NB4 (cell line): Measurements from ENCODE around the gene PLXNA2.

ENCODE experiments used
- DNase-seq: peaks from one replicate; pipeline ENCODE4 v3.0.0; 2010; ENCODE audit warnings: low read depth
- H3K4me3 ChIP-seq: one replicate; pipeline ENCODE4 v1.5.1; 2011; ENCODE audit warnings: mild to moderate bottlenecking, low read depth, low read length, moderate library complexity
- CTCF ChIP-seq: IDR thresholded peaks from one replicate; pipeline ENCODE4 v1.5.1; 2012; ENCODE audit warnings: low read depth, low read length
- MAX ChIP-seq: IDR thresholded peaks from 2 replicates; pipeline ENCODE4 v1.6.1; 2011; ENCODE audit warnings: low read depth, low read length
- MYC ChIP-seq: IDR thresholded peaks from 2 replicates; pipeline ENCODE4 v1.6.1; 2011; ENCODE audit warnings: low read depth, low read length
- POLR2A ChIP-seq: IDR thresholded peaks from 2 replicates; pipeline ENCODE4 v1.6.1; 2011; ENCODE audit warnings: mild to moderate bottlenecking; ENCODE audit not compliant: insufficient read length; ENCODE audit errors: extremely low read depth

PLXNA2 gene

GRCh38 chr1:208213786-208214185 is 30.4 kb downstream of the PLXNA2 start:
- DNase-seq, result peak; percentile 85
- TF ChIP-seq CTCF (no peak), MAX (no peak; the same call in 1 of the 2 replicates), POLR2A (no peak), MYC (no peak)
- H3K4me3 ChIP-seq, result no peak overlapping the region

GRCh38 chr1:208212893-208213292 is 31.3 kb downstream of the PLXNA2 start:
- DNase-seq, result no peak
- no peak for TF ChIP-seq MYC
- TF ChIP-seq POLR2A, result no peak
- no peak for TF ChIP-seq MAX
- TF ChIP-seq CTCF, result no peak

GRCh38 chr1:208211921-208212843 is 32.0 kb downstream of the PLXNA2 start:
- no peak overlapping the region for H3K4me3 ChIP-seq
- no peak for DNase-seq
- TF ChIP-seq POLR2A (no peak), MYC (no peak), CTCF (no peak), MAX (no peak)

More at GRCh38 chr1:208212893-208213292, 31.3 kb downstream of the PLXNA2 start:
- H3K4me3 ChIP-seq, result no peak overlapping the region

GRCh38 chr1:208209896-208210589 is 34.1 kb downstream of the PLXNA2 start:
- no peak for TF ChIP-seq POLR2A
- no peak for TF ChIP-seq MAX
- TF ChIP-seq CTCF, result no peak
- no peak for TF ChIP-seq MYC

GRCh38 chr1:208209286-208209685 is 34.9 kb downstream of the PLXNA2 start:
- no peak for TF ChIP-seq MAX
- TF ChIP-seq MYC, result no peak
- no peak for TF ChIP-seq CTCF
- no peak for TF ChIP-seq POLR2A
- no peak for DNase-seq
- H3K4me3 ChIP-seq, result no peak overlapping the region

More at GRCh38 chr1:208209896-208210589, 34.1 kb downstream of the PLXNA2 start:
- DNase-seq, result no peak
- no peak overlapping the region for H3K4me3 ChIP-seq
